K562 (cell line): ENCODE data around the gene CISD3. TPM values are rescaled to one million over a fixed set of nuclear protein-coding genes. Genes with fewer than 3 reads are reported as not detected.

Source experiments
- BCL6 ChIP-seq: fragments of 250-450 bp; sonication (Bioruptor Pico); IDR thresholded peaks from 2 replicates; pipeline ENCODE4 v1.4.0; 2020
- BRF1 ChIP-seq: IDR thresholded peaks from 3 replicates; pipeline ENCODE4 v1.6.1; 2011; ENCODE audit warnings: borderline replicate concordance, mild to moderate bottlenecking; ENCODE audit not compliant: insufficient read length; ENCODE audit errors: extremely low read depth
- CBX1 ChIP-seq: sonication (generic); IDR thresholded peaks from 2 replicates; pipeline ENCODE4 v1.6.1; 2016; ENCODE audit warnings: antibody characterized with exemption, low read depth, mild to moderate bottlenecking
- ELF1 ChIP-seq: fragments of 200-800 bp; sonication (Bioruptor generic); IDR thresholded peaks from 2 replicates; pipeline ENCODE4 v1.6.1; 2016; ENCODE audit warnings: missing genetic modification characterization, missing compliant biosample characterization
- RFX7 ChIP-seq: fragments of 250-450 bp; sonication (Bioruptor Pico); IDR thresholded peaks from 2 replicates; pipeline ENCODE4 v1.5.1; 2021; ENCODE audit warnings: mild to moderate bottlenecking
- SREBF2 ChIP-seq: sonication (generic); formaldehyde crosslinking; IDR thresholded peaks from 2 replicates; pipeline ENCODE4 v1.4.0; 2020; ENCODE audit warnings: mild to moderate bottlenecking, missing genetic modification reagents
- ZNF518B ChIP-seq: fragments of 250-450 bp; sonication (Bioruptor Pico); IDR thresholded peaks from 2 replicates; pipeline ENCODE4 v1.5.0; 2021; ENCODE audit warnings: mild to moderate bottlenecking, moderate library complexity
- ZNF77 ChIP-seq: fragments of 250-450 bp; sonication (Bioruptor Pico); IDR thresholded peaks from 2 replicates; pipeline ENCODE4 v1.5.0; 2020
- ZSCAN29 ChIP-seq: fragments of 450-650 bp; IDR thresholded peaks from 2 replicates; pipeline ENCODE4 v1.6.1; 2017
- polyA plus RNA-seq, 8 experiments: library from polyadenylated mRNA; depleted of rRNA in 4 of 8; stranded (reverse) in 5 of 8; unstranded in 3 of 8; fragments of >200 nt; fragmentation: Nextera tagmentation in 2 of 8; fragmentation: Illumina TruSeq in 1 of 8; extraction: Ambion mirVana in 2 of 8; extraction: Trizol in 1 of 8; gene quantifications; 2 replicates each; pipeline versions ENCODE4 v1.2.1 to v1.2.3, GENCODE V29; 2011 to 2014; ENCODE audit warnings: inconsistent platforms in 1 of 8, missing spikeins in 1 of 8
- total RNA-seq, 7 experiments: library from RNA; depleted of rRNA in 6 of 7; stranded (reverse); fragments of >200 nt in 6 of 7; fragmentation: Illumina TruSeq in 2 of 7; extraction: Trizol in 2 of 7; gene quantifications; 2 replicates each; pipeline versions ENCODE4 v1.2.1 to v1.2.3, GENCODE V29; 2011 to 2021; ENCODE audit warnings: low replicate concordance in 1 of 7
- TF ChIP-seq, protein P1 (sequence below), 2 experiments: fragments of 450-650 bp; formaldehyde crosslinking in 1 of 2; IDR thresholded peaks; 2 replicates each; pipeline versions ENCODE4 v1.4.0 to v1.6.1; 2014 to 2020; ENCODE audit warnings: mild to moderate bottlenecking in 2 of 2, borderline replicate concordance in 1 of 2, low read depth in 1 of 2
- TF ChIP-seq, protein P2 (sequence below): sonication (generic); formaldehyde crosslinking; IDR thresholded peaks from 2 replicates; pipeline ENCODE4 v1.8.0; 2022; ENCODE audit warnings: missing genetic modification reagents, mild to moderate bottlenecking, borderline replicate concordance

Gene CISD3
- total and polyA plus RNA-seq, 9 of the 15 experiments (the other 6 are each of a cell fraction or from before 2014, with no cell fraction given): 5.0 to 60.7 (median 15.7) TPM

DNA sequence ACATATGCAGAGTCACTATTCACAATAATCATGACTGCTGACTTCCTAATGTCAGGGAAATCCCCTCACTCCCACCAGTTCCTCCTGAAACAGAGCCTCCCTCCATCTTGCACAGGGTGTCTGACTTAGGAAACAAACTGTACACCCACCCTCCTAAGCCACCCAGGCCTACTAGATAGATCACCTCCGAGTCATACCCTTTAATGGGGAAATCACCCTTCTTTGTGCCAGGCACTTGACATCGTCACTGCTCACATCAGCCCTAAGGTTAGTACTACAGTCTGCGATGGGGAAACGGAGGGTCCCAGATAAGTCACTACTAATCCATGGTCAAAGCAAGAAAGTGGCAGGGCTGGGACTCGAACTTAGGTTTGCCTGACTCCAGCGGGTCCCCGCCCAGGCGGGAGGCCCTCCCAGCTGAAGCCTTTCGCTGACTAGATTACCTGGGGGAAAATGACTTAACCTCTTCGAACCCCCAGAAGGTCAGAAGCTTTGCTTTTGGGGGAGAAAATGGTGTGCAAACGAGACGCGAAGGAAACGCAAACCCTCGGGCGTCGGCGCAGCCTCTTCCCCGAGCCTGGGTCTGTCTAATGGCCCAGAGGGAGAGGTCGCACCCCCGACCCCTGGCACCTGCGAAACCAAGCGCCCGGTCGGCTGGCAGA lies 28.5 kb upstream of the CISD3 start (continued):
- TF ChIP-seq, protein P1, sequence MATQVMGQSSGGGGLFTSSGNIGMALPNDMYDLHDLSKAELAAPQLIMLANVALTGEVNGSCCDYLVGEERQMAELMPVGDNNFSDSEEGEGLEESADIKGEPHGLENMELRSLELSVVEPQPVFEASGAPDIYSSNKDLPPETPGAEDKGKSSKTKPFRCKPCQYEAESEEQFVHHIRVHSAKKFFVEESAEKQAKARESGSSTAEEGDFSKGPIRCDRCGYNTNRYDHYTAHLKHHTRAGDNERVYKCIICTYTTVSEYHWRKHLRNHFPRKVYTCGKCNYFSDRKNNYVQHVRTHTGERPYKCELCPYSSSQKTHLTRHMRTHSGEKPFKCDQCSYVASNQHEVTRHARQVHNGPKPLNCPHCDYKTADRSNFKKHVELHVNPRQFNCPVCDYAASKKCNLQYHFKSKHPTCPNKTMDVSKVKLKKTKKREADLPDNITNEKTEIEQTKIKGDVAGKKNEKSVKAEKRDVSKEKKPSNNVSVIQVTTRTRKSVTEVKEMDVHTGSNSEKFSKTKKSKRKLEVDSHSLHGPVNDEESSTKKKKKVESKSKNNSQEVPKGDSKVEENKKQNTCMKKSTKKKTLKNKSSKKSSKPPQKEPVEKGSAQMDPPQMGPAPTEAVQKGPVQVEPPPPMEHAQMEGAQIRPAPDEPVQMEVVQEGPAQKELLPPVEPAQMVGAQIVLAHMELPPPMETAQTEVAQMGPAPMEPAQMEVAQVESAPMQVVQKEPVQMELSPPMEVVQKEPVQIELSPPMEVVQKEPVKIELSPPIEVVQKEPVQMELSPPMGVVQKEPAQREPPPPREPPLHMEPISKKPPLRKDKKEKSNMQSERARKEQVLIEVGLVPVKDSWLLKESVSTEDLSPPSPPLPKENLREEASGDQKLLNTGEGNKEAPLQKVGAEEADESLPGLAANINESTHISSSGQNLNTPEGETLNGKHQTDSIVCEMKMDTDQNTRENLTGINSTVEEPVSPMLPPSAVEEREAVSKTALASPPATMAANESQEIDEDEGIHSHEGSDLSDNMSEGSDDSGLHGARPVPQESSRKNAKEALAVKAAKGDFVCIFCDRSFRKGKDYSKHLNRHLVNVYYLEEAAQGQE (IDR thresholded peaks at IDR 0.05; ENCODE audit: borderline replicate concordance): no peak
- TF ChIP-seq, protein P1 (CRISPR knock-in tag; IDR thresholded peaks at IDR 0.05; ENCODE audit: low read depth): no peak
- no peak for TF ChIP-seq SREBF2 (CRISPR knock-in tag)
- no peak for TF ChIP-seq RFX7 (CRISPR knock-in tag)
- TF ChIP-seq CBX1: no peak
- no peak for TF ChIP-seq ZNF77
- no peak for TF ChIP-seq ZNF518B (CRISPR knock-in tag)
- no peak for TF ChIP-seq ZSCAN29
- TF ChIP-seq ELF1 (tag): no peak
- no peak for TF ChIP-seq BCL6 (CRISPR knock-in tag)
- no peak for TF ChIP-seq BRF1
- TF ChIP-seq, protein P2, sequence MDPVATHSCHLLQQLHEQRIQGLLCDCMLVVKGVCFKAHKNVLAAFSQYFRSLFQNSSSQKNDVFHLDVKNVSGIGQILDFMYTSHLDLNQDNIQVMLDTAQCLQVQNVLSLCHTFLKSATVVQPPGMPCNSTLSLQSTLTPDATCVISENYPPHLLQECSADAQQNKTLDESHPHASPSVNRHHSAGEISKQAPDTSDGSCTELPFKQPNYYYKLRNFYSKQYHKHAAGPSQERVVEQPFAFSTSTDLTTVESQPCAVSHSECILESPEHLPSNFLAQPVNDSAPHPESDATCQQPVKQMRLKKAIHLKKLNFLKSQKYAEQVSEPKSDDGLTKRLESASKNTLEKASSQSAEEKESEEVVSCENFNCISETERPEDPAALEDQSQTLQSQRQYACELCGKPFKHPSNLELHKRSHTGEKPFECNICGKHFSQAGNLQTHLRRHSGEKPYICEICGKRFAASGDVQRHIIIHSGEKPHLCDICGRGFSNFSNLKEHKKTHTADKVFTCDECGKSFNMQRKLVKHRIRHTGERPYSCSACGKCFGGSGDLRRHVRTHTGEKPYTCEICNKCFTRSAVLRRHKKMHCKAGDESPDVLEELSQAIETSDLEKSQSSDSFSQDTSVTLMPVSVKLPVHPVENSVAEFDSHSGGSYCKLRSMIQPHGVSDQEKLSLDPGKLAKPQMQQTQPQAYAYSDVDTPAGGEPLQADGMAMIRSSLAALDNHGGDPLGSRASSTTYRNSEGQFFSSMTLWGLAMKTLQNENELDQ (CRISPR knock-in tag): no peak
